HG03097 (cell line): ENCODE results near the gene SPAG17.

Source experiments
- ATAC-seq: cut with Tn5 transposase; IDR thresholded peaks from one replicate; pipeline ENCODE4 v1.9.1; 2021; ENCODE audit not compliant: unreplicated experiment, low FRiP score

SPAG17 gene

GRCh38 chr1:117921991-117922390 is 263.0 kb downstream of the SPAG17 start:
- ATAC-seq = no peak

- ATAC-seq = no peak
These were observed 265.7 kb downstream of the SPAG17 start for GRCh38 chr1:117919376-117919775.

GRCh38 chr1:117911051-117911450 is 274.0 kb downstream of the SPAG17 start:
- ATAC-seq = no peak

- no peak for ATAC-seq
These were observed 280.0 kb downstream of the SPAG17 start for GRCh38 chr1:117905019-117905418.

GRCh38 chr1:117904485-117904884 is 280.5 kb downstream of the SPAG17 start:
- no peak for ATAC-seq
